Measurements from ENCODE around the gene MRPS12.
A peak's percentile ranks its signal among the peaks of the same experiment; 100 is the strongest.
"Not testable (repeated sequence)": the region's sequence is repeated elsewhere in the genome, so short reads cannot be mapped to it uniquely, and the experiment has no call there.

The MRPS12 gene

DNA sequence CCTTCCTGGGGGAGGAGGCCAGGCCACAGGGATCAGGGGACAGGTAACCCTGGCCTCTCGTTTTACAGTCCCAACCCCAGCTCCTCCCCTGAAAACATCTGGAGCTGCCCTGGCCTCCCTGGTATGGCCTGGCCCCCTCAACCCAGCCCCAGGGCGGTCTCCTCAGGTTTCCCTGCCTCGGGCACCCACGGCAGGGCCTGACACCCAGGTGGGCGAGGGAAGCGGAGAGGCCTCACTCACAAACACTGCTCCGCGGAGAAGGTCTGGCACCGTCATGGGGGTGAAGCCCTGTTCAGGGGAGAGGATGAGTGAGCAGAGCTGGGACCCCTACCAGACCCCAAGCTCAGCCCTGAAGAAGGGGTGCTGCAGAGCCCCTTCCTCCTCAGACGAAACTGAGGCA lies 12.2 kb upstream of the MRPS12 start:
- Mint-ChIP-seq H3K4me3 (no peak overlapping the region), H3K27ac (no peak overlapping the region), H3K4me1 (peaks cover 2% of the 10 kb centered on the region), H3K27me3 (no peaks in the 10 kb centered on the region), H3K9me3 (no peaks in the 10 kb centered on the region), H3K36me3 (ENCODE audit: low read depth) (peaks cover 12% of the 10 kb centered on the region)
- ATAC-seq, result no peak
- no peak for DNase-seq

- Mint-ChIP-seq H3K4me1 (no peaks in the 10 kb centered on the region), H3K36me3 (ENCODE audit: low read depth) (peaks cover 18% of the 10 kb centered on the region), H3K4me3 (no peak overlapping the region), H3K9me3 (no peaks in the 10 kb centered on the region), H3K27me3 (no peaks in the 10 kb centered on the region), H3K27ac (no peak overlapping the region)
- ATAC-seq (no peak), DNase-seq (no peak)
These were observed 10.7 kb upstream of the MRPS12 start for GRCh38 chr19:38919837-38920601.

DNA sequence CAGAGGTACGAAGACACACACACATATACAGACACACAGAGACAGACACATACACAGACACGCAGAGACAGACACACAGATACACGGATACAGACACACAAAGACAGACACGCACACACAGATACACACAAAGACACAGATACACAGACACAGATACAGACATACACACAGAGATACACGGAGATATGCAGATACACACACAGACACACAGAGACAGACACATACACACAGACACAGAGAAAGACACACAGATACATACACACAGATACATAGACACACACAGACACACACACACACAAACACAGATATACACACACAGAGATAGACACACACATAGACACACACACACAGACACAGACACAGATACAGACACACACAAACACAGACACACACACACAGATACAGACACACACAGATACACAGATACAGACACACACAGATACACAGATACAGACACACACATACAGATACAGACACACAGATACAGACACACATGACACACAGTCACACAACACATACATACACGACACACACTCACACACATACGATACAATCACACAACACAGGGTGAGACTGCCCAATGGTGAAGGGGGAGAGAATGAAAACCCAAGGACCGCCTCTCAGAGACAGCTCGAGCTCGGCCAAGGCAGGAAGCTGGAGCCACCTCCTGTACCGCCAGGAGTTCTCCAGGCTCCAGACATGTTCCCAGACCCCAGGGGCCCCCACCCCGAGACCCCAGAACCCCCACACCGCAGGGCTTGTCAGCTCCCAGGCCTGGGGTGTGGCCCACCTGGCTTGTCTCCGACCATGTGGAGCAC lies 9.9 kb upstream of the MRPS12 start:
- Mint-ChIP-seq H3K27me3 (no peaks in the 10 kb centered on the region), H3K27ac (no peak overlapping the region), H3K4me3 (no peak overlapping the region), H3K9me3 (no peaks in the 10 kb centered on the region), H3K36me3 (ENCODE audit: low read depth) (peaks cover 23% of the 10 kb centered on the region), H3K4me1 (no peaks in the 10 kb centered on the region)
- ATAC-seq (peak; percentile 8), DNase-seq (no peak)

GRCh38 chr19:38921420-38922274 lies 9.1 kb upstream of the MRPS12 start:
- peaks cover 23% of the 10 kb centered on the region for H3K36me3 Mint-ChIP-seq (ENCODE audit: low read depth)
- DNase-seq, result no peak
- H3K4me3 Mint-ChIP-seq, result no peak overlapping the region
- H3K9me3 Mint-ChIP-seq, result no peaks in the 10 kb centered on the region
- H3K4me1 Mint-ChIP-seq, result no peaks in the 10 kb centered on the region
- H3K27me3 Mint-ChIP-seq, result no peaks in the 10 kb centered on the region
- ATAC-seq, result no peak
- no peak overlapping the region for H3K27ac Mint-ChIP-seq

GRCh38 chr19:38922482-38922881 lies 8.3 kb upstream of the MRPS12 start:
- H3K36me3 Mint-ChIP-seq (ENCODE audit: low read depth), result peaks cover 23% of the 10 kb centered on the region
- H3K4me1 Mint-ChIP-seq, result no peaks in the 10 kb centered on the region
- DNase-seq (no peak), ATAC-seq (no peak)
- no peaks in the 10 kb centered on the region for H3K27me3 Mint-ChIP-seq
- H3K4me3 Mint-ChIP-seq, result no peak overlapping the region
- H3K9me3 Mint-ChIP-seq, result no peaks in the 10 kb centered on the region
- no peak overlapping the region for H3K27ac Mint-ChIP-seq

- no peak overlapping the region for H3K27ac Mint-ChIP-seq
- no peak for ATAC-seq
- no peak for DNase-seq
- H3K4me1 Mint-ChIP-seq, result peaks cover 12% of the 10 kb centered on the region
- no peak overlapping the region for H3K4me3 Mint-ChIP-seq
- no peaks in the 10 kb centered on the region for H3K27me3 Mint-ChIP-seq
- no peaks in the 10 kb centered on the region for H3K9me3 Mint-ChIP-seq
- H3K36me3 Mint-ChIP-seq (ENCODE audit: low read depth), result peaks cover 27% of the 10 kb centered on the region
These were observed 6.4 kb upstream of the MRPS12 start for GRCh38 chr19:38924388-38924787.

DNA sequence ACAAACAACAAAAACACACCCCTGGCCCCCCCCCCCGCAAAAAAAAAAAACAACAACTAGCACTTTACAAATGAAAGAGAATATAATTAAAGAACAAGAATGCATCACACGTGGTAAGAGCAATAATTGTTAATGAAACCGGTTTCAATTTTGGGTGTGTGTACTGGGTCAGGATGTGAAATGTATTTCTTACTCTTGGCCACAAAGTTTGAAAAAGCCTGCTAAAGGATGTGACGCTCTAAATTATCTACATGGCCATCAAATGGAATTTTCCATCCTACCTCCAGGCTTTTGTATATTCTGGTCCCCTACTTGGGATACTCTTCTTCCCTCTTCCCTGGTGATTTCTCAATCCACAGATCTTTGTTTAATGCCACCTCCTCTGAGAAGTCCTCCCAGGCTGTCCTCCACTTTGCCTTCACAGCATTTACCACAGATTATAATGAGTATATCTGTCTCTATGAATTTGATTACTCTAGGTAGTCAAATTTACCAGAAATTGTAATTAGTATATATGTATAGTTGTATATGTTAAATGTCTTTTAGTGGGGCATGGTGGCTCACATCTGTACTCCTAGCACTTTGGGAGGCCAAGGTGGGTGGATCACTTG lies 2.2 kb upstream of the MRPS12 start:
- H3K27me3 Mint-ChIP-seq, result no peaks in the 10 kb centered on the region
- H3K4me3 Mint-ChIP-seq, result peak overlapping the region; percentile 88
- no peak for DNase-seq
- no peaks in the 10 kb centered on the region for H3K9me3 Mint-ChIP-seq
- no peak overlapping the region for H3K27ac Mint-ChIP-seq
- no peak for ATAC-seq
- H3K36me3 Mint-ChIP-seq (ENCODE audit: low read depth), result peaks cover 29% of the 10 kb centered on the region
- peaks cover 39% of the 10 kb centered on the region for H3K4me1 Mint-ChIP-seq

GRCh38 chr19:38929929-38930775 lies 592 bp upstream of the MRPS12 start, which contains the start of gene SARS2:
Gene SARS2 (minus strand): TSS chr19:38930763. CDS start chr19:38930736, 27 bp downstream.
- peak within 1 kb of the TSS; percentile 98 for H3K27ac Mint-ChIP-seq
- DNase-seq, result peak; percentile 91
- ATAC-seq, result peak; percentile 60
- no peaks in the 10 kb centered on the region for H3K9me3 Mint-ChIP-seq
- H3K36me3 Mint-ChIP-seq (ENCODE audit: low read depth), result peaks cover 36% of the 10 kb centered on the region
- H3K4me3 Mint-ChIP-seq, result peak within 1 kb of the TSS; percentile 88
- H3K4me1 Mint-ChIP-seq, result peaks cover 39% of the 10 kb centered on the region
- H3K27me3 Mint-ChIP-seq, result no peaks in the 10 kb centered on the region

- no peaks in the 10 kb centered on the region for H3K9me3 Mint-ChIP-seq
- H3K4me1 Mint-ChIP-seq, result peaks cover 39% of the 10 kb centered on the region
- H3K4me3 Mint-ChIP-seq, result peak overlapping the region; percentile 88
- no peaks in the 10 kb centered on the region for H3K27me3 Mint-ChIP-seq
- DNase-seq, result no peak
- peak overlapping the region; percentile 98 for H3K27ac Mint-ChIP-seq
- H3K36me3 Mint-ChIP-seq (ENCODE audit: low read depth), result peaks cover 40% of the 10 kb centered on the region
- no peak for ATAC-seq
These were observed 713 bp downstream of the MRPS12 start for GRCh38 chr19:38931521-38931793.

DNA sequence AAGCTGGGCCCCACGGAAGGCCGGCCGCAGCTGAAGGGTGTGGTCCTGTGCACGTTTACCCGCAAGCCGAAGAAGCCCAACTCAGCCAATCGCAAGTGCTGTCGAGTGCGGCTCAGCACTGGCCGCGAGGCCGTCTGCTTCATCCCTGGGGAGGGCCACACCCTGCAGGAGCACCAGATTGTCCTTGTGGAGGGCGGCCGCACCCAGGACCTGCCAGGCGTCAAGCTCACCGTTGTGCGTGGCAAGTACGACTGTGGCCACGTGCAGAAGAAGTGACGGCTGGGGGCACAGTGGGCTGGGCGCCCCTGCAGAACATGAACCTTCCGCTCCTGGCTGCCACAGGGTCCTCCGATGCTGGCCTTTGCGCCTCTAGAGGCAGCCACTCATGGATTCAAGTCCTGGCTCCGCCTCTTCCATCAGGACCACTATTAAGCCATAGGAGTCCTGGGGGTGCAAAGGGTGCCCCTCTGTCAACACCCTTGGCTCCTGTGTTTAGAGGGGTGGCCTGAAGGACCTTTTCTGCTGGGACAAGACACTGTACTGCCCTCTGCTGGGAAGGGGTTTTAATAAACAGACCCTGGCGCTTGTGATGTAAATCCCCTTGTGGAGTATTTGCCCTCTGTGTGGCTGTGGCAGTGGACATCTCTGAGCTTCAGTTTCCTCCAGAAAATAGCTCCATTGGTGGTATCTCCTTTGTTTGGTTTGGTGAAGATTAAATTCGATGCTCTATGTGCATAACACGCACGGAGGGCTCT lies 1.9 kb downstream of the MRPS12 start:
- Mint-ChIP-seq H3K9me3 (no peaks in the 10 kb centered on the region), H3K4me1 (peaks cover 39% of the 10 kb centered on the region), H3K27ac (no peak overlapping the region), H3K36me3 (ENCODE audit: low read depth) (peaks cover 39% of the 10 kb centered on the region), H3K27me3 (no peaks in the 10 kb centered on the region), H3K4me3 (peak overlapping the region; percentile 88)
- DNase-seq (peak; percentile 51), ATAC-seq (no peak)

GRCh38 chr19:38933544-38933943 lies 2.8 kb downstream of the MRPS12 start:
- H3K27me3 Mint-ChIP-seq, result no peaks in the 10 kb centered on the region
- peaks cover 38% of the 10 kb centered on the region for H3K36me3 Mint-ChIP-seq (ENCODE audit: low read depth)
- peaks cover 36% of the 10 kb centered on the region for H3K4me1 Mint-ChIP-seq
- ATAC-seq (no peak), DNase-seq (no peak)
- peak overlapping the region; percentile 60 for H3K4me3 Mint-ChIP-seq
- H3K27ac Mint-ChIP-seq, result no peak overlapping the region
- H3K9me3 Mint-ChIP-seq, result no peaks in the 10 kb centered on the region

- Mint-ChIP-seq H3K36me3 (ENCODE audit: low read depth) (peaks cover 12% of the 10 kb centered on the region), H3K27ac (no peak overlapping the region), H3K27me3 (peaks cover 4% of the 10 kb centered on the region), H3K4me1 (peaks cover 8% of the 10 kb centered on the region), H3K9me3 (no peaks in the 10 kb centered on the region), H3K4me3 (no peak overlapping the region)
- ATAC-seq (no peak), DNase-seq (no peak)
These were observed 9.2 kb downstream of the MRPS12 start for GRCh38 chr19:38939957-38940356.

DNA sequence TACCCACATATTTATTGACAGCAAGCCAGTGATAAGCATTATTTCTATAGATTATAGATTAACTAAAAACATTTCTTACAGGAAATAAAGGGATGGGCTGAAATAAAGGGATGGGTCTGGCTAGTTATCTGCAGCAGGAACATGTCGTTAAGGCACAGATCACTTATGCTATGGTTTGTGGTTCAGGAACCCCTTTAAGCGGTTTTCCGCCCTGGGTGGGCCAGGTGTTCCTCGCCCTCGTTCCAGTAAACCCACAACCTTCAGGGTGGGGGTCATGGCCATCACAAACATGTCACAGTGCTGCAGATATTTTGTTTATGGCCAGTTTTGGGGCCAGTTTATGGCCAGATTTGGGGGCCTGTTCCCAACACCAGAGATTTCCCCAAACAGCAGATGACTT lies 10.7 kb downstream of the MRPS12 start:
- H3K36me3 Mint-ChIP-seq (ENCODE audit: low read depth); ATAC-seq; DNase-seq; H3K4me3 Mint-ChIP-seq; H3K27me3 Mint-ChIP-seq; H3K4me1 Mint-ChIP-seq; H3K27ac Mint-ChIP-seq; H3K9me3 Mint-ChIP-seq: not testable (repeated sequence)
